H1 (cell line): ENCODE results near the gene ID1. TPM values are rescaled to one million over a fixed set of nuclear protein-coding genes. Genes with fewer than 3 reads are reported as not detected.

ENCODE experiments used
- CTCF ChIA-PET: fragments of 300-600 bp; sonication (Branson Sonifier 250); formaldehyde crosslinking; loops from one replicate; lab custom pipeline; 2021; ENCODE audit not compliant: partially characterized antibody; lab: Charles Lee
- POLR2A ChIA-PET: fragments of 300-600 bp; sonication (Branson Sonifier 250); formaldehyde crosslinking; loops from one replicate; lab custom pipeline; 2021; ENCODE audit warnings: inconsistent platforms; ENCODE audit not compliant: partially characterized antibody; lab: Charles Lee
- DNase-seq, 2 experiments: peaks; one replicate each; pipeline versions ENCODE4 v3.0.0 to v3.0.0-alpha.2; 2010 to 2022; ENCODE audit warnings: low spot score in 2 of 2, low read depth in 1 of 2, mixed read lengths in 1 of 2
- FAIRE-seq: peaks from 2 replicates; lab custom pipeline; 2011; peaks lifted over from hg19 to GRCh38; lab: Jason Lieb, UNC
- H2AFZ ChIP-seq: 2 replicates; pipeline ENCODE4 v1.8.1; 2012; ENCODE audit warnings: low read length, inconsistent platforms
- H2AK5ac ChIP-seq: 2 replicates; pipeline ENCODE4 v1.6.1; 2013; ENCODE audit warnings: low read depth, low read length
- H2BK120ac ChIP-seq: replicated peaks from 2 replicates; pipeline ENCODE3; 2013; ENCODE audit warnings: low read depth, low read length, inconsistent platforms
- H2BK12ac ChIP-seq: 2 replicates; pipeline ENCODE4 v1.6.1; 2013; ENCODE audit warnings: low read depth, low read length
- H2BK15ac ChIP-seq: 2 replicates; pipeline ENCODE4 v1.6.1; 2013; ENCODE audit warnings: low read length
- H2BK20ac ChIP-seq: 2 replicates; pipeline ENCODE4 v1.6.1; 2013; ENCODE audit warnings: low read length
- H2BK5ac ChIP-seq: 2 replicates; pipeline ENCODE4 v1.6.1; 2013; ENCODE audit warnings: low read depth, low read length
- H3K14ac ChIP-seq: 2 replicates; pipeline ENCODE4 v1.6.1; 2013; ENCODE audit warnings: inconsistent platforms; ENCODE audit not compliant: insufficient read length
- H3K18ac ChIP-seq: 2 replicates; pipeline ENCODE4 v1.6.1; 2013; ENCODE audit warnings: low read length; ENCODE audit errors: extremely low read depth
- H3K23ac ChIP-seq: 2 replicates; pipeline ENCODE4 v1.6.1; 2013; ENCODE audit warnings: inconsistent platforms; ENCODE audit not compliant: insufficient read length
- H3K23me2 ChIP-seq: 2 replicates; pipeline ENCODE4 v1.6.1; 2013; ENCODE audit warnings: low read depth, low read length
- H3K27ac ChIP-seq: 2 replicates; pipeline ENCODE4 v1.6.1; 2011; ENCODE audit warnings: low read depth, low read length, inconsistent platforms
- H3K27me3 ChIP-seq, 4 experiments: replicated peaks in 1 of 4; 1 replicate in 1 of 4; 2 replicates in 3 of 4; pipeline versions ENCODE4 v1.6.1 to v1.8.1; 2011 to 2013; ENCODE audit warnings: low read length in 3 of 4, mild to moderate bottlenecking in 3 of 4, inconsistent platforms in 2 of 4, mixed read lengths in 2 of 4, moderate library complexity in 1 of 4; ENCODE audit not compliant: control insufficient read depth in 3 of 4, insufficient read depth in 3 of 4; ENCODE audit errors: extremely low read depth in 1 of 4
- H3K36me3 ChIP-seq, 4 experiments: 2 replicates each; pipeline versions ENCODE4 v1.6.1 to v1.8.1; 2011 to 2013; ENCODE audit warnings: mild to moderate bottlenecking in 4 of 4, low read length in 3 of 4, moderate library complexity in 2 of 4, control low read depth in 1 of 4, inconsistent platforms in 1 of 4; ENCODE audit not compliant: insufficient read depth in 4 of 4, control insufficient read depth in 2 of 4
- H3K4ac ChIP-seq: replicated peaks from 2 replicates; pipeline ENCODE3; 2013; ENCODE audit warnings: low read length, low read depth, mixed read lengths, inconsistent platforms; ENCODE audit not compliant: insufficient read length
- H3K4me1 ChIP-seq, 4 experiments: replicated peaks in 1 of 4; 1 replicate in 1 of 4; 2 replicates in 3 of 4; pipeline versions ENCODE4 v1.6.1 to v1.8.1; 2011 to 2013; ENCODE audit warnings: low read length in 3 of 4, inconsistent platforms in 2 of 4, mixed read lengths in 1 of 4; ENCODE audit not compliant: insufficient read depth in 4 of 4, control insufficient read depth in 3 of 4
- H3K4me2 ChIP-seq, 2 experiments: 2 replicates each; pipeline versions ENCODE4 v1.6.1 to v1.8.1; 2011 to 2013; ENCODE audit warnings: low read depth in 2 of 2, low read length in 2 of 2, control low read depth in 1 of 2, inconsistent platforms in 1 of 2, mild to moderate bottlenecking in 1 of 2; ENCODE audit not compliant: insufficient read depth in 1 of 2
- H3K4me3 ChIP-seq, 4 experiments: fragments of 200-600, 300-600 bp in 1 of 4; sonication (generic), shearing (Covaris generic), sonication (Bioruptor Twin) in 1 of 4; 2 replicates each; pipeline versions ENCODE4 v1.5.1 to v1.8.1; 2011 to 2016; ENCODE audit warnings: low read length in 4 of 4, low read depth in 3 of 4, control low read depth in 2 of 4, inconsistent platforms in 2 of 4, mild to moderate bottlenecking in 2 of 4, mixed read lengths in 1 of 4, moderate library complexity in 1 of 4; ENCODE audit not compliant: insufficient read depth in 2 of 4; ENCODE audit errors: extremely low read depth in 1 of 4
- H3K56ac ChIP-seq: replicated peaks from 2 replicates; pipeline ENCODE3; 2013; ENCODE audit warnings: low read depth, mild to moderate bottlenecking, mixed read lengths, low read length, inconsistent platforms; ENCODE audit not compliant: insufficient read length
- H3K79me1 ChIP-seq: 2 replicates; pipeline ENCODE4 v1.6.1; 2013; ENCODE audit warnings: low read depth, low read length, control low read depth
- H3K79me2 ChIP-seq, 2 experiments: 2 replicates each; pipeline versions ENCODE4 v1.6.1 to v1.8.1; 2012 to 2013; ENCODE audit warnings: low read length in 2 of 2, mild to moderate bottlenecking in 2 of 2, inconsistent platforms in 1 of 2; ENCODE audit not compliant: insufficient read depth in 2 of 2, control insufficient read depth in 1 of 2
- H3K9ac ChIP-seq, 4 experiments: replicated peaks in 1 of 4; 1 replicate in 1 of 4; 2 replicates in 3 of 4; pipeline versions ENCODE4 v1.6.1 to v1.8.1; 2011 to 2013; ENCODE audit warnings: low read depth in 3 of 4, low read length in 3 of 4, control low read depth in 2 of 4, mild to moderate bottlenecking in 2 of 4, moderate library complexity in 2 of 4, inconsistent platforms in 1 of 4; ENCODE audit errors: extremely low read depth in 1 of 4
- H3K9me3 ChIP-seq, 2 experiments: 2 replicates each; pipeline versions ENCODE4 v1.6.1 to v1.8.1; 2012 to 2013; ENCODE audit warnings: mild to moderate bottlenecking in 2 of 2, moderate library complexity in 2 of 2, control low read depth in 1 of 2, inconsistent platforms in 1 of 2, low read depth in 1 of 2, low read length in 1 of 2, mixed read lengths in 1 of 2; ENCODE audit not compliant: insufficient read depth in 2 of 2
- H4K20me1 ChIP-seq, 2 experiments: replicated peaks in 1 of 2; 2 replicates each; pipeline versions ENCODE3 to v1.8.1; 2011 to 2013; ENCODE audit warnings: inconsistent platforms in 2 of 2, low read length in 2 of 2, mild to moderate bottlenecking in 1 of 2; ENCODE audit not compliant: insufficient read depth in 2 of 2, control insufficient read depth in 1 of 2
- H4K5ac ChIP-seq: 2 replicates; pipeline ENCODE4 v1.6.1; 2013; ENCODE audit warnings: low read length, low read depth, mixed read lengths, inconsistent platforms; ENCODE audit not compliant: insufficient read length
- H4K8ac ChIP-seq: 2 replicates; pipeline ENCODE4 v1.8.0; 2013; ENCODE audit warnings: mild to moderate bottlenecking, moderate library complexity, low read length, inconsistent platforms; ENCODE audit not compliant: insufficient read depth; ENCODE audit errors: extremely low read depth
- H4K91ac ChIP-seq: replicated peaks from 2 replicates; pipeline ENCODE3; 2013; ENCODE audit warnings: low read length, mixed read lengths, inconsistent platforms; ENCODE audit not compliant: insufficient read length
- BACH1 ChIP-seq: IDR thresholded peaks from 2 replicates; pipeline ENCODE4 v1.6.1; 2012; ENCODE audit warnings: low read length, improper control_type of control experiment
- CBX5 ChIP-seq: fragments of 300-800, 300-1000 bp; sonication (generic); IDR thresholded peaks from 2 replicates; pipeline ENCODE4 v1.7.1; 2016; ENCODE audit warnings: antibody characterized with exemption, low read length, low read depth
- CBX8 ChIP-seq: fragments of 300-800, 300-1000 bp; sonication (generic); IDR thresholded peaks from 2 replicates; pipeline ENCODE4 v1.7.1; 2016; ENCODE audit warnings: low read depth, low read length, borderline replicate concordance
- CEBPB ChIP-seq: IDR thresholded peaks from 2 replicates; pipeline ENCODE4 v1.6.1; 2012; ENCODE audit warnings: low read depth, low read length
- CTBP2 ChIP-seq: IDR thresholded peaks from 2 replicates; pipeline ENCODE4 v1.7.0; 2011; ENCODE audit warnings: borderline replicate concordance, mild to moderate bottlenecking, moderate library complexity, mixed read lengths, low read length; ENCODE audit not compliant: insufficient read depth, insufficient read length
- FOSL1 ChIP-seq: IDR thresholded peaks from 2 replicates; pipeline ENCODE4 v1.6.1; 2011; ENCODE audit warnings: mild to moderate bottlenecking, low read depth, low read length, moderate library complexity; ENCODE audit not compliant: insufficient read depth
- HDAC6 ChIP-seq: IDR thresholded peaks from one replicate; pipeline ENCODE4 v1.7.1; 2012; ENCODE audit warnings: low read depth, mild to moderate bottlenecking, inconsistent platforms, low read length, moderate library complexity
- NRF1 ChIP-seq: IDR thresholded peaks from 2 replicates; pipeline ENCODE4 v1.6.1; 2011; ENCODE audit warnings: mild to moderate bottlenecking, low read depth, low read length, improper control_type of control experiment
- PHF8 ChIP-seq: fragments of 200-600 bp; sonication (generic); conservative IDR thresholded peaks from 2 replicates; pipeline ENCODE4 v1.7.1; 2012; ENCODE audit warnings: low read depth, mild to moderate bottlenecking, inconsistent platforms, low read length, moderate library complexity
- SIX5 ChIP-seq: IDR thresholded peaks from 2 replicates; pipeline ENCODE4 v1.6.1; 2011; ENCODE audit warnings: mild to moderate bottlenecking, low read depth, low read length
- SP1 ChIP-seq: IDR thresholded peaks from 2 replicates; pipeline ENCODE4 v1.6.1; 2011; ENCODE audit warnings: low read depth, low read length
- SRF ChIP-seq: IDR thresholded peaks from 2 replicates; pipeline ENCODE4 v1.6.1; 2011; ENCODE audit warnings: mild to moderate bottlenecking, low read depth, low read length, moderate library complexity
- TAF7 ChIP-seq: optimal IDR thresholded peaks from 2 replicates; pipeline ENCODE3; 2011; ENCODE audit warnings: low read depth, mild to moderate bottlenecking, inconsistent platforms, low read length, moderate library complexity, borderline replicate concordance
- ZNF274 ChIP-seq: IDR thresholded peaks from 2 replicates; pipeline ENCODE4 v1.7.0; 2012; ENCODE audit warnings: low read length, borderline replicate concordance; ENCODE audit errors: extremely low read depth
- WGBS, 2 experiments: shearing (Covaris generic) in 1 of 2; methylation state at CpG; one replicate each; pipeline versions ENCODE4 v1.1.6 to v1.1.7; 2013 to 2015; ENCODE audit warnings: low lambda C conversion rate in 2 of 2, mixed read lengths in 2 of 2, inconsistent platforms in 1 of 2, low coverage in 1 of 2, missing lambda C conversion rate in 1 of 2; ENCODE audit not compliant: insufficient replicate concordance in 2 of 2, insufficient coverage in 1 of 2, insufficient read length in 1 of 2; ENCODE audit errors: extremely low coverage in 1 of 2, missing lambda C conversion rate in 1 of 2; 5-methylcytosine and 5-hydroxymethylcytosine counted together
- polyA plus RNA-seq, 7 experiments: library from polyadenylated mRNA; depleted of rRNA in 3 of 7; stranded (reverse) in 5 of 7; unstranded in 2 of 7; fragments of >200 nt in 5 of 7; fragments of 200-250 nt in 2 of 7; gene quantifications; 1 replicate in 5 of 7; 2 replicates in 1 of 7; 4 replicates in 1 of 7; pipeline versions ENCODE4 v1.2.1 to v1.2.3, GENCODE V29; 2011 to 2013; ENCODE audit warnings: missing spikeins in 2 of 7, mixed read lengths in 2 of 7
- total RNA-seq: library from RNA; stranded (reverse); fragmentation: NEBNext Ultra II Directional; extraction: Animal tissue kit (Norgen Biotek cat#: 25700); gene quantifications from 2 replicates; pipeline ENCODE4 v1.2.1, GENCODE V29; 2021
- TF ChIP-seq, protein P1 (sequence below): IDR thresholded peaks from 2 replicates; pipeline ENCODE4 v1.6.1; 2012; ENCODE audit warnings: inconsistent platforms

The ID1 gene
- total and polyA plus RNA-seq, 2 of the 8 experiments (the other 6 are each of a cell fraction or from before 2014, with no cell fraction given), result 120 to 357 TPM

DNA sequence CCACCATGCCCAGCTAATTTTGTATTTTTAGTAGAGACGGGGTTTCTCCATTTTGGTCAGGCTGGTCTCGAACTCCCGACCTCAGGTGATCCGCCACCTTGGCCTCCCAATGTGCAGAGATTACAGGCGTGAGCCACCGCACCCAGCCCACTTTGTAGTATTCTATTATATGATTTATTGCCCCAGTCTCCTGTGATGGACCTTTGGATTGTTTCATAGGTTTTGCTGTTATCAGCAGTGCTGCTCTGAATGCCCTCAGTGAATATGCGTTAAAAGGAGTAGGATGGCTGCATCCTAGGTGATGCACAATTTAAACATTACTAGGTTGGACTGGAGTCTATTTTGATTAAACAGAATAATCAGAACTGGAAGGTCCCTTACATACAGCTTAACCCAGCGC is 10.3 kb downstream of the ID1 start:
- H3K23me2 ChIP-seq, result no peaks in the 10 kb centered on the region
- H2BK120ac ChIP-seq, result no peak overlapping the region
- no peak for FAIRE-seq
- H3K79me2 ChIP-seq, result no peaks in the 10 kb centered on the region
- ChIA-PET CTCF (interaction anchor here (0.9 to 32.8 kb wide), 2 partner anchors 50 to 101 kb away, joined by 3 to 1559 read pairs; partner anchors contain the start of gene HM13), POLR2A (interaction anchor here (0.7 to 26.1 kb wide), 3 partner anchors 8 to 46 kb away, joined by 3 to 1033 read pairs (median 3); partner anchors contain the start of gene ID1)
- H2BK5ac ChIP-seq, result no peak overlapping the region
- no peak overlapping the region for H3K4me2 ChIP-seq
- no peak overlapping the region for H3K18ac ChIP-seq
- H3K9me3 ChIP-seq, result no peaks in the 10 kb centered on the region
- H2BK12ac ChIP-seq, result no peak overlapping the region
- no peak overlapping the region for H2AK5ac ChIP-seq
- H3K36me3 ChIP-seq, result no peaks in the 10 kb centered on the region
- H2BK20ac ChIP-seq, result no peak overlapping the region
- H3K56ac ChIP-seq, result no peak overlapping the region
- H3K27me3 ChIP-seq, result no peaks in the 10 kb centered on the region; a peak in 2 of 7 replicates
- H3K79me1 ChIP-seq, result no peaks in the 10 kb centered on the region
- H3K27ac ChIP-seq, result no peak overlapping the region
- no peak overlapping the region for H3K4me3 ChIP-seq
- H4K91ac ChIP-seq, result no peak overlapping the region
- WGBS, 2 experiments, result 87% methylated on average over 8 of the region's 8 CpGs; no CpG with 5 or more reads in 1 of the 2 experiments
- H3K4ac ChIP-seq, result no peak overlapping the region
- H2BK15ac ChIP-seq, result no peak overlapping the region
- no peak for DNase-seq
- H4K5ac ChIP-seq, result no peak overlapping the region
- peaks cover 0 to 7% (median 5%) of the 10 kb centered on the region in 4 experiments; a peak in 5 of 7 replicates for H3K4me1 ChIP-seq
- H4K8ac ChIP-seq, result no peak overlapping the region
- H3K9ac ChIP-seq, result no peak overlapping the region
- no peaks in the 10 kb centered on the region for H4K20me1 ChIP-seq
- H2AFZ ChIP-seq, result no peak overlapping the region
- no peak overlapping the region for H3K14ac ChIP-seq
- no peak overlapping the region for H3K23ac ChIP-seq
- TF ChIP-seq CTBP2 (no peak), CEBPB (no peak), CBX5 (no peak), SRF (no peak), CBX8 (no peak), FOSL1 (no peak), NRF1 (no peak), PHF8 (no peak), SP1 (no peak), BACH1 (no peak), SIX5 (no peak), TAF7 (no peak), ZNF274 (no peak), HDAC6 (no peak)
- TF ChIP-seq, protein P1, sequence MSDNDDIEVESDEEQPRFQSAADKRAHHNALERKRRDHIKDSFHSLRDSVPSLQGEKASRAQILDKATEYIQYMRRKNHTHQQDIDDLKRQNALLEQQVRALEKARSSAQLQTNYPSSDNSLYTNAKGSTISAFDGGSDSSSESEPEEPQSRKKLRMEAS, result no peak
